HL-60/S4 treated with phorbol 12-myristate 13-acetate at 8.2 ng/mL for 4 days and 3 days (cell line): ENCODE data around the gene MCC.

Source experiments
- in situ Hi-C: fragments of 300-500 bp; cut with MboI; formaldehyde crosslinking; loops from 2 replicates; pipeline ENCODE4 v1.15.0; 2022; ENCODE audit warnings: low sequenced_read_pairs

MCC gene

GRCh38 chr5:113187906-113188305, 300.3 kb downstream of the MCC start:
- in situ Hi-C loops = no loop called here

- in situ Hi-C loops = no loop called here
These were observed 302.2 kb downstream of the MCC start for GRCh38 chr5:113186061-113186460.

GRCh38 chr5:113183694-113184093, 304.6 kb downstream of the MCC start:
- in situ Hi-C loops = no loop called here

- in situ Hi-C loops = no loop called here
These were observed 305.5 kb downstream of the MCC start for GRCh38 chr5:113182658-113183344.

- in situ Hi-C loops = no loop called here
These were observed 306.3 kb downstream of the MCC start for GRCh38 chr5:113181853-113182490.

- in situ Hi-C loops = no loop called here
These were observed 306.8 kb downstream of the MCC start for GRCh38 chr5:113181409-113181808.

- in situ Hi-C loops = no loop called here
These were observed 309.1 kb downstream of the MCC start for GRCh38 chr5:113179156-113179555.

GRCh38 chr5:113178073-113178779, 310.0 kb downstream of the MCC start:
- in situ Hi-C loops = no loop called here

GRCh38 chr5:113177225-113177624, 311.0 kb downstream of the MCC start:
- in situ Hi-C loops = no loop called here

GRCh38 chr5:113176734-113177133, 311.5 kb downstream of the MCC start:
- in situ Hi-C loops = no loop called here

- in situ Hi-C loops = no loop called here
These were observed 312.1 kb downstream of the MCC start for GRCh38 chr5:113176196-113176595.

- in situ Hi-C loops = no loop called here
These were observed 315.9 kb downstream of the MCC start for GRCh38 chr5:113172231-113172826.

GRCh38 chr5:113171520-113171919, 316.7 kb downstream of the MCC start:
- in situ Hi-C loops = no loop called here

GRCh38 chr5:113170707-113171106, 317.5 kb downstream of the MCC start:
- in situ Hi-C loops = no loop called here

GRCh38 chr5:113169720-113170119, 318.5 kb downstream of the MCC start:
- in situ Hi-C loops = no loop called here

GRCh38 chr5:113167985-113168384, 320.3 kb downstream of the MCC start:
- in situ Hi-C loops = no loop called here

GRCh38 chr5:113166852-113167366, 321.3 kb downstream of the MCC start:
- in situ Hi-C loops = no loop called here

- in situ Hi-C loops = no loop called here
These were observed 322.0 kb downstream of the MCC start for GRCh38 chr5:113166261-113166660.

GRCh38 chr5:113164021-113164420, 324.2 kb downstream of the MCC start:
- in situ Hi-C loops = no loop called here

GRCh38 chr5:113163328-113163727, 324.9 kb downstream of the MCC start:
- in situ Hi-C loops = no loop called here

GRCh38 chr5:113162770-113163169, 325.5 kb downstream of the MCC start:
- in situ Hi-C loops = no loop called here
